Peyer's patch (tissue), 4 donors: ENCODE measurements around the gene MPPED2.

Source experiments
- POLR2A ChIP-seq, 2 donors: fragments of 450-650 bp; IDR thresholded peaks; one replicate each; pipeline ENCODE4 v1.5.1; 2017; ENCODE audit warnings: antibody characterized with exemption in 2 of 2, mild to moderate bottlenecking in 2 of 2, moderate library complexity in 2 of 2
- TF ChIP-seq, protein P1 (sequence below), 6 experiments: fragments of 450-650 bp in 4 of 6; fragments of 200-600 bp in 2 of 6; sonication (generic) in 1 of 6; IDR thresholded peaks; one replicate each; pipeline ENCODE4 v1.5.1; 2017 to 2019; ENCODE audit warnings: antibody characterized with exemption in 6 of 6, mild to moderate bottlenecking in 3 of 6, moderate library complexity in 1 of 6

DNA sequence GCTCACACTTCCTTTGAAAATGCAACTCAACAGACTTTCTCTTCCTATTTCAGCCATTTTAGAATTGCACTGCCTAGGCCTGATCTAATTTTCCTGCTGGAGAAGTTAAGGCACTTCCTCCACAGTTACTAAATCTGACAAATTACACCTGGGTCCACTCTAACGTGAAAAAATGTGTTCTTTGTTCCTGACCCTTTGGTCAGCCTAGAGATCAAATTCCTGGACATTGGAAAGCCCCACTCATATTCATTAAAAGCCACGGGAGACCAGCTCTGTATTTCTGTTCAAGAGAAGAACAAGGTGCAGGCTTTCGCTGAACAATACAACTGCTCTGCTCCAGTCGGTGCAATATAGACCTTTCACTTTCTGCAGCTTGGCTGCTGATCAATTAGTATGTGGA is 96.6 kb downstream of the MPPED2 start:
- TF ChIP-seq, protein P1, sequence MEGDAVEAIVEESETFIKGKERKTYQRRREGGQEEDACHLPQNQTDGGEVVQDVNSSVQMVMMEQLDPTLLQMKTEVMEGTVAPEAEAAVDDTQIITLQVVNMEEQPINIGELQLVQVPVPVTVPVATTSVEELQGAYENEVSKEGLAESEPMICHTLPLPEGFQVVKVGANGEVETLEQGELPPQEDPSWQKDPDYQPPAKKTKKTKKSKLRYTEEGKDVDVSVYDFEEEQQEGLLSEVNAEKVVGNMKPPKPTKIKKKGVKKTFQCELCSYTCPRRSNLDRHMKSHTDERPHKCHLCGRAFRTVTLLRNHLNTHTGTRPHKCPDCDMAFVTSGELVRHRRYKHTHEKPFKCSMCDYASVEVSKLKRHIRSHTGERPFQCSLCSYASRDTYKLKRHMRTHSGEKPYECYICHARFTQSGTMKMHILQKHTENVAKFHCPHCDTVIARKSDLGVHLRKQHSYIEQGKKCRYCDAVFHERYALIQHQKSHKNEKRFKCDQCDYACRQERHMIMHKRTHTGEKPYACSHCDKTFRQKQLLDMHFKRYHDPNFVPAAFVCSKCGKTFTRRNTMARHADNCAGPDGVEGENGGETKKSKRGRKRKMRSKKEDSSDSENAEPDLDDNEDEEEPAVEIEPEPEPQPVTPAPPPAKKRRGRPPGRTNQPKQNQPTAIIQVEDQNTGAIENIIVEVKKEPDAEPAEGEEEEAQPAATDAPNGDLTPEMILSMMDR (IDR thresholded peaks at IDR 0.05): no peak
- no peak for TF ChIP-seq POLR2A (IDR thresholded peaks at IDR 0.05)
